Ishikawa (cell line): ENCODE data around the gene MAS1.

Source experiments
- CEBPB ChIP-seq: IDR thresholded peaks from 2 replicates; pipeline ENCODE4 v1.6.1; 2012
- EGR1 ChIP-seq: IDR thresholded peaks from 2 replicates; pipeline ENCODE4 v1.6.1; 2012
- RAD21 ChIP-seq: IDR thresholded peaks from 2 replicates; pipeline ENCODE4 v1.6.1; 2012; ENCODE audit warnings: low read depth
- TCF12 ChIP-seq: IDR thresholded peaks from 2 replicates; pipeline ENCODE4 v1.6.1; 2012; ENCODE audit warnings: low read depth

DNA sequence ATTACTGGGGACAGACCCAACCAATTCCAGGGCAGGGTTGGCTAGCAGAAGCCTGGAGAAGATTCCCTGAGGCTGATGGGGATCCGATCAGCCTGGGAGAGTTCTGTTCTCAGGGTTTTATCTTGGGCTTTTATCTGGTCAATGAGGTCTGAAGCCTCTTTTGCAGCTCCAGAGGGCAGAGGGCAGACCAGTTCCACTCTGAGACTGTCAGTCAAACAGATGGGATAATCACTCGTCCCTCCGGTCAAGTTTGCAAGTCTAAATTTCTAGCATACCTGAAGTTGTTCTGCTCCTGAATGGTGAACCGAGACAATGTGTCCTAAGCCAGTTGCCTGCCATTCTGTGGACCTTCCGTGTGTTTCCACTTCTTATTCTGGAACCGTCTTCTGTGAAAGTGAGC, 3.0 kb upstream of the MAS1 start:
- no peak for TF ChIP-seq RAD21
- TF ChIP-seq CEBPB: no peak
- no peak for TF ChIP-seq TCF12
- no peak for TF ChIP-seq EGR1
